Neural cell (in vitro differentiated cells): ENCODE results near the gene OSGEPL1. TPM values are rescaled to one million over a fixed set of nuclear protein-coding genes. Genes with fewer than 3 reads are reported as not detected.

Experiments
- H2AFZ ChIP-seq: fragments of 200-600, 300-800 bp; sonication (generic), shearing (Covaris generic); 2 replicates; pipeline ENCODE4 v1.6.0; 2014; ENCODE audit warnings: low read depth, mild to moderate bottlenecking, antibody characterized with exemption, low read length, moderate library complexity
- H3F3A ChIP-seq: fragments of 200-600 bp; shearing (Covaris generic); 2 replicates; pipeline ENCODE4 v1.6.1; 2016; ENCODE audit warnings: mild to moderate bottlenecking, moderate library complexity, mixed read lengths, antibody characterized with exemption, low read length; ENCODE audit not compliant: insufficient read depth, poor library complexity, severe bottlenecking
- H3K27ac ChIP-seq: fragments of 200-600, 300-800 bp; sonication (generic), shearing (Covaris generic); 2 replicates; pipeline ENCODE4 v1.5.1; 2014; ENCODE audit warnings: mild to moderate bottlenecking, low read length, moderate library complexity
- H3K27me3 ChIP-seq: fragments of 300-800, 200-600 bp; sonication (generic), shearing (Covaris generic); 2 replicates; pipeline ENCODE4 v1.6.0; 2014; ENCODE audit warnings: mild to moderate bottlenecking, low read depth, low read length, moderate library complexity; ENCODE audit not compliant: insufficient read depth
- H3K36me3 ChIP-seq: fragments of 300-800, 200-600 bp; sonication (generic), shearing (Covaris generic); 2 replicates; pipeline ENCODE4 v1.5.1; 2014; ENCODE audit warnings: mild to moderate bottlenecking, antibody characterized with exemption, low read length, moderate library complexity; ENCODE audit not compliant: insufficient read depth
- H3K4me2 ChIP-seq: fragments of 300-800, 200-600 bp; sonication (generic), shearing (Covaris generic); 2 replicates; pipeline ENCODE4 v1.6.0; 2014; ENCODE audit warnings: mild to moderate bottlenecking, low read length
- H3K4me3 ChIP-seq: fragments of 300-800, 200-600 bp; sonication (generic), shearing (Covaris generic); 2 replicates; pipeline ENCODE4 v1.5.1; 2014; ENCODE audit warnings: mild to moderate bottlenecking, low read length, moderate library complexity
- H3K79me2 ChIP-seq: fragments of 200-600 bp; shearing (Covaris generic); replicated peaks from 2 replicates; pipeline ENCODE4 v1.6.0; 2014; ENCODE audit warnings: mild to moderate bottlenecking, low read length, moderate library complexity; ENCODE audit not compliant: insufficient read depth
- H3K9ac ChIP-seq: fragments of 300-800, 200-600 bp; sonication (generic), shearing (Covaris generic); 2 replicates; pipeline ENCODE4 v1.6.1; 2016; ENCODE audit warnings: mild to moderate bottlenecking, low read length, mixed read lengths
- H3K9me2 ChIP-seq: fragments of 200-600 bp; shearing (Covaris generic); 2 replicates; pipeline ENCODE4 v1.6.1; 2016; ENCODE audit warnings: mild to moderate bottlenecking, low read length, mixed read lengths; ENCODE audit not compliant: insufficient read depth
- H3K9me3 ChIP-seq: fragments of 200-600, 300-800 bp; sonication (generic), shearing (Covaris generic); 2 replicates; pipeline ENCODE4 v1.6.1; 2016; ENCODE audit warnings: mild to moderate bottlenecking, mixed run types, low read length, moderate library complexity, mixed read lengths
- H4K20me1 ChIP-seq: fragments of 200-600 bp; shearing (Covaris generic); 2 replicates; pipeline ENCODE4 v1.6.1; 2016; ENCODE audit warnings: mild to moderate bottlenecking, mixed run types; ENCODE audit not compliant: insufficient read depth
- EZH2 ChIP-seq: fragments of 200-600, 300-800 bp; shearing (Covaris generic), sonication (generic); IDR thresholded peaks from 2 replicates; pipeline ENCODE4 v1.6.1; 2014; ENCODE audit warnings: antibody characterized with exemption, low read length, borderline replicate concordance, mild to moderate bottlenecking; ENCODE audit not compliant: insufficient read depth, poor library complexity, severe bottlenecking
- MXI1 ChIP-seq: fragments of 450-650 bp; conservative IDR thresholded peaks from 2 replicates; pipeline ENCODE4 v1.6.1; 2014; ENCODE audit warnings: antibody characterized with exemption, mild to moderate bottlenecking; ENCODE audit not compliant: poor library complexity, severe bottlenecking
- POLR2AphosphoS5 ChIP-seq: IDR thresholded peaks from 2 replicates; pipeline ENCODE4 v1.6.1; 2012
- RAD21 ChIP-seq: fragments of 450-650 bp; conservative IDR thresholded peaks from 2 replicates; pipeline ENCODE4 v1.6.1; 2014; ENCODE audit warnings: antibody characterized with exemption, mild to moderate bottlenecking, moderate library complexity
- SMC3 ChIP-seq: fragments of 450-650 bp; conservative IDR thresholded peaks from 2 replicates; pipeline ENCODE4 v1.6.1; 2014; ENCODE audit warnings: antibody characterized with exemption, mild to moderate bottlenecking, moderate library complexity; ENCODE audit not compliant: poor library complexity
- TAF1 ChIP-seq: IDR thresholded peaks from 2 replicates; pipeline ENCODE4 v1.6.1; 2012; ENCODE audit warnings: low read depth
- polyA plus RNA-seq: library from polyadenylated mRNA; depleted of rRNA; stranded (reverse); fragments of >200 nt; gene quantifications from 2 replicates; pipeline ENCODE4 v1.2.3, GENCODE V29; 2014
- TF ChIP-seq, protein P1 (sequence below): fragments of 450-650 bp; IDR thresholded peaks from 2 replicates; pipeline ENCODE4 v1.5.1; 2014; ENCODE audit warnings: antibody characterized with exemption, mild to moderate bottlenecking, moderate library complexity; ENCODE audit not compliant: poor library complexity, severe bottlenecking

Gene OSGEPL1
- polyA plus RNA-seq, 1 donor from 2014 or later = 23.6 TPM

DNA sequence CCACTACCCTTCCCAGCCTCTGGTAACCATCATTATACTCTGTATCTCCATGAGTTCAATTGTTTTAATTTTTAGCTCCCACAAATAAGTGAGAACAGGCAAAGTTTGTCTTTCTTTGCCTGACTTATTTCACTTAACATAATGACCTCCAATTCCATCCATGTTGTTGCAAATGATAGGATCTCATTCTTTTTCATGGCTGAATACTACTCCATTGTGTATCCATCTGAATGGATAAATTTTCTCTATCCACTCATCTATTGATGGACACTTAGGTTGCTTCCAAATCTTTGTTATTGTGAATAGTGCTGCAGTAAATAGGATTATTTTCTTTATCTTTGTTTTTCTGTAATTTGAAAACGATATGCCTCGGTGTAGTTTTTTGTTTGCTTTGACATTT lies 61.9 kb downstream of the OSGEPL1 start:
- no peak overlapping the region for H3K4me2 ChIP-seq
- no peaks in the 10 kb centered on the region for H4K20me1 ChIP-seq
- H3K9me3 ChIP-seq = no peaks in the 10 kb centered on the region
- no peaks in the 10 kb centered on the region for H3K79me2 ChIP-seq
- TF ChIP-seq, protein P1, sequence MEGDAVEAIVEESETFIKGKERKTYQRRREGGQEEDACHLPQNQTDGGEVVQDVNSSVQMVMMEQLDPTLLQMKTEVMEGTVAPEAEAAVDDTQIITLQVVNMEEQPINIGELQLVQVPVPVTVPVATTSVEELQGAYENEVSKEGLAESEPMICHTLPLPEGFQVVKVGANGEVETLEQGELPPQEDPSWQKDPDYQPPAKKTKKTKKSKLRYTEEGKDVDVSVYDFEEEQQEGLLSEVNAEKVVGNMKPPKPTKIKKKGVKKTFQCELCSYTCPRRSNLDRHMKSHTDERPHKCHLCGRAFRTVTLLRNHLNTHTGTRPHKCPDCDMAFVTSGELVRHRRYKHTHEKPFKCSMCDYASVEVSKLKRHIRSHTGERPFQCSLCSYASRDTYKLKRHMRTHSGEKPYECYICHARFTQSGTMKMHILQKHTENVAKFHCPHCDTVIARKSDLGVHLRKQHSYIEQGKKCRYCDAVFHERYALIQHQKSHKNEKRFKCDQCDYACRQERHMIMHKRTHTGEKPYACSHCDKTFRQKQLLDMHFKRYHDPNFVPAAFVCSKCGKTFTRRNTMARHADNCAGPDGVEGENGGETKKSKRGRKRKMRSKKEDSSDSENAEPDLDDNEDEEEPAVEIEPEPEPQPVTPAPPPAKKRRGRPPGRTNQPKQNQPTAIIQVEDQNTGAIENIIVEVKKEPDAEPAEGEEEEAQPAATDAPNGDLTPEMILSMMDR = no peak
- TF ChIP-seq POLR2AphosphoS5 (no peak), TAF1 (no peak), EZH2 (no peak), RAD21 (no peak)
- H3F3A ChIP-seq = no peaks in the 10 kb centered on the region
- no peak overlapping the region for H3K4me3 ChIP-seq
- H3K27me3 ChIP-seq = no peaks in the 10 kb centered on the region
- H3K9me2 ChIP-seq = no peaks in the 10 kb centered on the region
- no peak overlapping the region for H3K9ac ChIP-seq
- H3K27ac ChIP-seq = no peak overlapping the region
- no peak overlapping the region for H2AFZ ChIP-seq
- H3K36me3 ChIP-seq = no peaks in the 10 kb centered on the region

DNA sequence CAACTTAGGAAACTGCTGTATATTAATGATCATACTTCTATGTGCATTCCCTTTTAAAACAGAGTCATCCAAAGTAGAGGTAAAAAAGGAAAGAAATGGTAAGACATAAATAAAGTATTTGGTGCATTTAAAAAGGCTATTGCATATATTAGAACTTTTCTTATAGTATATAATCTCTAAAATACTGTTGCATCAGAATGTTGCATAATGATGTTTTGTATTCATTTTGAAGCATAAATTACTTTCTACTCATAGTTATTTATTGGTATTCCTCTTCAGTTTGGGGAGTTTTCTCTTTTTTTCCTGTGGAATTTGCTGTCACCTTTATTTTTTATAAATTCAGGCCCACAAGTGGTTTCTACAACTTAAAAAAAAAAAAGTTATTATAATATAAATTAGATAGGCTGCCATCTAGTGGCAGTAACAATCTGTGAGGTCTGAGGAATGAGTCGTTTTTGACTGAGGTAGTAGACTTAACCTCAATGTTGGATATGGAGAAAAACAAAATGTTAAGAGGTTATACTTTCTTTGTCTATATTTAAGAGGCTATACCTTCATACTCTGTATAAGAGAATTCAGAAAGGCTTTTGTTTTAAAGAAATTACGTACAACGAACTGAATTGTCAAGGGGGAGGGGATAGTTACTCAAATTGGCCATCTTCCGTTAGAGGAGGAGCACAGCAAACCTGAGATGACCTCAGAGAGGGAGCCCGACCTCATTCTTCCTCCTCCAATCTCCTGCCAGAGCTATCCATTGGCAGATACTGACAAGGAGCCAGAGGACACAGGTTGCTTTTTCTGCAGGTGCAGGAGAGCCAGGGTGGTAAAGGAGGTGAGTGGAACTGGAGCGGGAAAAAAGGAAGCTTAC lies 64.3 kb downstream of the OSGEPL1 start:
- no peak overlapping the region for H3K27ac ChIP-seq
- no peaks in the 10 kb centered on the region for H3K9me3 ChIP-seq
- no peak overlapping the region for H3K4me2 ChIP-seq
- H3K79me2 ChIP-seq = no peaks in the 10 kb centered on the region
- no peaks in the 10 kb centered on the region for H3K36me3 ChIP-seq
- no peak overlapping the region for H3K4me3 ChIP-seq
- H3F3A ChIP-seq = no peaks in the 10 kb centered on the region
- TF ChIP-seq SMC3 (peak; percentile 43), MXI1 (no peak)
- TF ChIP-seq, protein P1 = peak; percentile 60
- H3K9me2 ChIP-seq = no peaks in the 10 kb centered on the region
- no peaks in the 10 kb centered on the region for H4K20me1 ChIP-seq
- no peak overlapping the region for H2AFZ ChIP-seq
- no peak overlapping the region for H3K9ac ChIP-seq
- no peaks in the 10 kb centered on the region for H3K27me3 ChIP-seq

Other genes starting within 250 kb of the OSGEPL1 start
- gene SLC40A1, start 182.0 kb downstream of the OSGEPL1 start, polyA plus RNA-seq = 12.6 and 12.8 TPM in 2 replicates
- gene ASNSD1, start 101.3 kb downstream of the OSGEPL1 start, polyA plus RNA-seq = 61.7 and 94.3 TPM in 2 replicates
- gene ANKAR, start 88.1 kb downstream of the OSGEPL1 start, polyA plus RNA-seq = 7.4 and 8.2 TPM in 2 replicates
- 273 and 351 TPM in 2 replicates for gene ORMDL1, start 21.5 kb upstream of the OSGEPL1 start, polyA plus RNA-seq
- 42.2 and 50.9 TPM in 2 replicates for gene PMS1, start 21.7 kb upstream of the OSGEPL1 start, polyA plus RNA-seq